K562 (cell line): ENCODE results near the gene OR8B8. TPM values are rescaled to one million over a fixed set of nuclear protein-coding genes. Genes with fewer than 3 reads are reported as not detected.

Experiments used
- ARNT ChIP-seq, 2 experiments: fragments of 450-650 bp; IDR thresholded peaks; 2 replicates each; pipeline ENCODE4 v1.6.1; 2016; ENCODE audit warnings: mild to moderate bottlenecking in 1 of 2
- BMI1 ChIP-seq: fragments of 150-350 bp; IDR thresholded peaks from 2 replicates; pipeline ENCODE4 v1.6.1; 2014; ENCODE audit warnings: low read length
- CTBP1 ChIP-seq: fragments of 450-650 bp; IDR thresholded peaks from 2 replicates; pipeline ENCODE4 v1.6.1; 2016; ENCODE audit warnings: borderline replicate concordance
- KDM1A ChIP-seq, 2 experiments: fragments of 450-650 bp; IDR thresholded peaks; 2 replicates each; pipeline ENCODE4 v1.6.1; 2016; ENCODE audit warnings: mild to moderate bottlenecking in 2 of 2
- KLF13 ChIP-seq: fragments of 450-650 bp; IDR thresholded peaks from 2 replicates; pipeline ENCODE4 v1.6.1; 2016; ENCODE audit warnings: missing genetic modification characterization, low read depth, mild to moderate bottlenecking, missing compliant biosample characterization, moderate library complexity, borderline replicate concordance
- KLF16 ChIP-seq: IDR thresholded peaks from 2 replicates; pipeline ENCODE4 v1.6.1; 2016; ENCODE audit warnings: antibody characterized with exemption
- MEIS2 ChIP-seq: fragments of 450-650 bp; IDR thresholded peaks from 2 replicates; pipeline ENCODE4 v1.6.1; 2014; ENCODE audit warnings: mild to moderate bottlenecking; ENCODE audit not compliant: partially characterized antibody
- PTTG1 ChIP-seq: fragments of 450-650 bp; IDR thresholded peaks from 2 replicates; pipeline ENCODE4 v1.6.1; 2016; ENCODE audit warnings: low read depth, mild to moderate bottlenecking, missing genetic modification characterization, missing compliant biosample characterization
- PURB ChIP-seq: sonication (generic); formaldehyde crosslinking; IDR thresholded peaks from 2 replicates; pipeline ENCODE4 v1.9.0; 2021; ENCODE audit warnings: low read depth, mild to moderate bottlenecking, missing genetic modification reagents
- SMAD3 ChIP-seq: fragments of 450-650 bp; formaldehyde crosslinking; conservative IDR thresholded peaks from 2 replicates; pipeline ENCODE4 v1.4.0; 2020; ENCODE audit warnings: mild to moderate bottlenecking
- SOX6 ChIP-seq: fragments of 450-650 bp; IDR thresholded peaks from 2 replicates; pipeline ENCODE4 v1.6.1; 2014; ENCODE audit warnings: mild to moderate bottlenecking
- ZFP1 ChIP-seq: fragments of 450-650 bp; formaldehyde crosslinking; IDR thresholded peaks from 2 replicates; pipeline ENCODE4 v1.4.0; 2020; ENCODE audit warnings: mild to moderate bottlenecking, mixed read lengths
- ZNF589 ChIP-seq: fragments of 200-800 bp; sonication (Bioruptor generic); IDR thresholded peaks from 2 replicates; pipeline ENCODE4 v1.6.1; 2016; ENCODE audit warnings: low read depth, missing genetic modification characterization, missing compliant biosample characterization
- ZNF699 ChIP-seq: fragments of 250-450 bp; sonication (Bioruptor Pico); IDR thresholded peaks from 2 replicates; pipeline ENCODE4 v1.8.0; 2021; ENCODE audit warnings: mild to moderate bottlenecking, moderate library complexity; ENCODE audit not compliant: insufficient replicate concordance
- ZNF75A ChIP-seq: fragments of 450-650 bp; formaldehyde crosslinking; IDR thresholded peaks from 2 replicates; pipeline ENCODE4 v1.4.0; 2020; ENCODE audit warnings: mild to moderate bottlenecking
- ZNF830 ChIP-seq: fragments of 250-450 bp; sonication (Bioruptor Pico); IDR thresholded peaks from 2 replicates; pipeline ENCODE4 v1.5.0; 2021; ENCODE audit warnings: mild to moderate bottlenecking
- ZSCAN32 ChIP-seq: fragments of 450-650 bp; formaldehyde crosslinking; IDR thresholded peaks from 2 replicates; pipeline ENCODE4 v1.4.0; 2020; ENCODE audit warnings: mild to moderate bottlenecking, moderate library complexity
- polyA plus RNA-seq, 8 experiments: library from polyadenylated mRNA; depleted of rRNA in 4 of 8; stranded (reverse) in 5 of 8; unstranded in 3 of 8; fragments of >200 nt; fragmentation: Nextera tagmentation in 2 of 8; fragmentation: Illumina TruSeq in 1 of 8; extraction: Ambion mirVana in 2 of 8; extraction: Trizol in 1 of 8; gene quantifications; 2 replicates each; pipeline versions ENCODE4 v1.2.1 to v1.2.3, GENCODE V29; 2011 to 2014; ENCODE audit warnings: inconsistent platforms in 1 of 8, missing spikeins in 1 of 8
- total RNA-seq, 7 experiments: library from RNA; depleted of rRNA in 6 of 7; stranded (reverse); fragments of >200 nt in 6 of 7; fragmentation: Illumina TruSeq in 2 of 7; extraction: Trizol in 2 of 7; gene quantifications; 2 replicates each; pipeline versions ENCODE4 v1.2.1 to v1.2.3, GENCODE V29; 2011 to 2021; ENCODE audit warnings: low replicate concordance in 1 of 7
- TF ChIP-seq, protein P1 (sequence below): fragments of 200-800 bp; sonication (Bioruptor generic); IDR thresholded peaks from 2 replicates; pipeline ENCODE4 v1.6.1; 2016; ENCODE audit warnings: missing genetic modification characterization, missing compliant biosample characterization
- TF ChIP-seq, protein P2 (sequence below): fragments of 250-450 bp; sonication (Bioruptor Pico); IDR thresholded peaks from 2 replicates; pipeline ENCODE4 v1.4.0; 2020
- TF ChIP-seq, protein P3 (sequence below): fragments of 250-450 bp; sonication (Bioruptor Pico); IDR thresholded peaks from 2 replicates; pipeline ENCODE4 v1.9.0; 2021; ENCODE audit warnings: mild to moderate bottlenecking, inconsistent platforms

Gene OR8B8
- total and polyA plus RNA-seq, 9 of the 15 experiments (the other 6 are each of a cell fraction or from before 2014, with no cell fraction given), result 0.18 TPM; not detected in 8

DNA sequence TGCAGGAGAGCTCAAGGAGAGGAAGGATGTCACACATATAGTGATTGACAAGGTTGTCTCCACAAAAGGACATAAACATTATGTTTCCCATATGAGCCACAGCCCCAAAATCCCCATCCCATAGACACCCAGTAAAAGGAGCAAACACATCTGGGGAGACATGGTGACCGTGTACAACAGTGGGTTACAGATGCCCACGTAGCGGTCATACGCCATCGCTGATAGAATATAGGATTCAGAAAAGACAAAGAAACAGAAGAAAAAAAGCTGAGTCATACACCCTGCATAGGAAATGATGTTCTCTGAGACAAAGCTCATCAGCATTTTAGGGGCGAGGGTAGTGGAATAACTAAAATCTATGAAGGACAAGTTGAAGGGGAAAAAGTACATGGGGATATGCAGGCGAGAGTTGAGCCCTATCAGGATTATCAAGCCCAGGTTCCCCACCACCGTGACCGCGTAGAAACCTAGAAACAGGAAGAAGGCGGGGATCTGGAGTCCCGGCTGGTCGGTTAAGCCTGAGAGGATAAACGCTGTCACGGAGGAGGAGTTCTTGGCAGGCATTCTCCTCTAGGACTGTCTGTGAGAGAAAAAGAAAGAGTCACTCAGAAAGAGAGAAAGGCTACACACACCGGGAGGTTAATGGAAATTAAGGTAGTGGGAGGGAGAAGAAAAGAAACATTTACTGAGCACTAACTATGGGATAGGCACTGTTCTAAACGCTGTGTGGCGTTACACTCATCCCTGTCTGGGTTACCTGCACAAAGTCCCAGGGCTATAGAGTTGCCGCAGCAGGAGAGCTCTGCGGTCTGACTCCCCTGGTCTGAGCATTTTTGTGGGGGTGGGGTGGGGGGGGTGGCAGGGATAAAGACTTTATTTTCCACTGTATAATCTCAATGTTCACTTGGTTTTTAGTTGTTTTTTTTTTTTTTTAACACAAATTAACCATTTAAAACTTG lies 36.1 kb upstream of the OR8B8 start (continued):
- TF ChIP-seq, protein P1, sequence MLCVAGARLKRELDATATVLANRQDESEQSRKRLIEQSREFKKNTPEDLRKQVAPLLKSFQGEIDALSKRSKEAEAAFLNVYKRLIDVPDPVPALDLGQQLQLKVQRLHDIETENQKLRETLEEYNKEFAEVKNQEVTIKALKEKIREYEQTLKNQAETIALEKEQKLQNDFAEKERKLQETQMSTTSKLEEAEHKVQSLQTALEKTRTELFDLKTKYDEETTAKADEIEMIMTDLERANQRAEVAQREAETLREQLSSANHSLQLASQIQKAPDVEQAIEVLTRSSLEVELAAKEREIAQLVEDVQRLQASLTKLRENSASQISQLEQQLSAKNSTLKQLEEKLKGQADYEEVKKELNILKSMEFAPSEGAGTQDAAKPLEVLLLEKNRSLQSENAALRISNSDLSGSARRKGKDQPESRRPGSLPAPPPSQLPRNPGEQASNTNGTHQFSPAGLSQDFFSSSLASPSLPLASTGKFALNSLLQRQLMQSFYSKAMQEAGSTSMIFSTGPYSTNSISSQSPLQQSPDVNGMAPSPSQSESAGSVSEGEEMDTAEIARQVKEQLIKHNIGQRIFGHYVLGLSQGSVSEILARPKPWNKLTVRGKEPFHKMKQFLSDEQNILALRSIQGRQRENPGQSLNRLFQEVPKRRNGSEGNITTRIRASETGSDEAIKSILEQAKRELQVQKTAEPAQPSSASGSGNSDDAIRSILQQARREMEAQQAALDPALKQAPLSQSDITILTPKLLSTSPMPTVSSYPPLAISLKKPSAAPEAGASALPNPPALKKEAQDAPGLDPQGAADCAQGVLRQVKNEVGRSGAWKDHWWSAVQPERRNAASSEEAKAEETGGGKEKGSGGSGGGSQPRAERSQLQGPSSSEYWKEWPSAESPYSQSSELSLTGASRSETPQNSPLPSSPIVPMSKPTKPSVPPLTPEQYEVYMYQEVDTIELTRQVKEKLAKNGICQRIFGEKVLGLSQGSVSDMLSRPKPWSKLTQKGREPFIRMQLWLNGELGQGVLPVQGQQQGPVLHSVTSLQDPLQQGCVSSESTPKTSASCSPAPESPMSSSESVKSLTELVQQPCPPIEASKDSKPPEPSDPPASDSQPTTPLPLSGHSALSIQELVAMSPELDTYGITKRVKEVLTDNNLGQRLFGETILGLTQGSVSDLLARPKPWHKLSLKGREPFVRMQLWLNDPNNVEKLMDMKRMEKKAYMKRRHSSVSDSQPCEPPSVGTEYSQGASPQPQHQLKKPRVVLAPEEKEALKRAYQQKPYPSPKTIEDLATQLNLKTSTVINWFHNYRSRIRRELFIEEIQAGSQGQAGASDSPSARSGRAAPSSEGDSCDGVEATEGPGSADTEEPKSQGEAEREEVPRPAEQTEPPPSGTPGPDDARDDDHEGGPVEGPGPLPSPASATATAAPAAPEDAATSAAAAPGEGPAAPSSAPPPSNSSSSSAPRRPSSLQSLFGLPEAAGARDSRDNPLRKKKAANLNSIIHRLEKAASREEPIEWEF, result no peak
- TF ChIP-seq ZNF830 (CRISPR knock-in tag), result no peak
- no peak for TF ChIP-seq BMI1
- TF ChIP-seq SMAD3 (CRISPR knock-in tag), result no peak
- TF ChIP-seq KLF13, result no peak
- TF ChIP-seq, protein P2, sequence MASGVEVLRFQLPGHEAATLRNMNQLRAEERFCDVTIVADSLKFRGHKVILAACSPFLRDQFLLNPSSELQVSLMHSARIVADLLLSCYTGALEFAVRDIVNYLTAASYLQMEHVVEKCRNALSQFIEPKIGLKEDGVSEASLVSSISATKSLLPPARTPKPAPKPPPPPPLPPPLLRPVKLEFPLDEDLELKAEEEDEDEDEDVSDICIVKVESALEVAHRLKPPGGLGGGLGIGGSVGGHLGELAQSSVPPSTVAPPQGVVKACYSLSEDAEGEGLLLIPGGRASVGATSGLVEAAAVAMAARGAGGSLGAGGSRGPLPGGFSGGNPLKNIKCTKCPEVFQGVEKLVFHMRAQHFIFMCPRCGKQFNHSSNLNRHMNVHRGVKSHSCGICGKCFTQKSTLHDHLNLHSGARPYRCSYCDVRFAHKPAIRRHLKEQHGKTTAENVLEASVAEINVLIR, result 0 out of 2 replicates have a peak, but pooled peaks have one; percentile 23
- no peak for TF ChIP-seq ZNF699
- no peak for TF ChIP-seq PTTG1 (tag)
- no peak for TF ChIP-seq ZFP1
- no peak for TF ChIP-seq MEIS2
- TF ChIP-seq SOX6, result 0 out of 2 replicates have a peak, but pooled peaks have one; percentile 34
- no peak for TF ChIP-seq KLF16
- TF ChIP-seq PURB (CRISPR knock-in tag), result no peak
- TF ChIP-seq KDM1A (IDR thresholded peaks at IDR 0.05), result 0 out of 4 replicates have a peak, but pooled peaks of 1 of the 2 experiments have one; percentile 35
- no peak for TF ChIP-seq ZNF75A (CRISPR knock-in tag)
- TF ChIP-seq CTBP1, result peak; percentile 64; the same call in 1 of the 2 replicates
- no peak for TF ChIP-seq ZNF589 (CRISPR knock-in tag)
- no peak for TF ChIP-seq ZSCAN32 (CRISPR knock-in tag)
- TF ChIP-seq, protein P3, sequence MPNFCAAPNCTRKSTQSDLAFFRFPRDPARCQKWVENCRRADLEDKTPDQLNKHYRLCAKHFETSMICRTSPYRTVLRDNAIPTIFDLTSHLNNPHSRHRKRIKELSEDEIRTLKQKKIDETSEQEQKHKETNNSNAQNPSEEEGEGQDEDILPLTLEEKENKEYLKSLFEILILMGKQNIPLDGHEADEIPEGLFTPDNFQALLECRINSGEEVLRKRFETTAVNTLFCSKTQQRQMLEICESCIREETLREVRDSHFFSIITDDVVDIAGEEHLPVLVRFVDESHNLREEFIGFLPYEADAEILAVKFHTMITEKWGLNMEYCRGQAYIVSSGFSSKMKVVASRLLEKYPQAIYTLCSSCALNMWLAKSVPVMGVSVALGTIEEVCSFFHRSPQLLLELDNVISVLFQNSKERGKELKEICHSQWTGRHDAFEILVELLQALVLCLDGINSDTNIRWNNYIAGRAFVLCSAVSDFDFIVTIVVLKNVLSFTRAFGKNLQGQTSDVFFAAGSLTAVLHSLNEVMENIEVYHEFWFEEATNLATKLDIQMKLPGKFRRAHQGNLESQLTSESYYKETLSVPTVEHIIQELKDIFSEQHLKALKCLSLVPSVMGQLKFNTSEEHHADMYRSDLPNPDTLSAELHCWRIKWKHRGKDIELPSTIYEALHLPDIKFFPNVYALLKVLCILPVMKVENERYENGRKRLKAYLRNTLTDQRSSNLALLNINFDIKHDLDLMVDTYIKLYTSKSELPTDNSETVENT (CRISPR knock-in tag), result 0 out of 2 replicates have a peak, but pooled peaks have one; percentile 30
- peak; percentile 41 to 48; a peak in 1 of 4 replicates for TF ChIP-seq ARNT (IDR thresholded peaks at IDR 0.05)
